Measurements from ENCODE around the gene IER5L. TPM values are rescaled to one million over a fixed set of nuclear protein-coding genes. Genes with fewer than 3 reads are reported as not detected.

Gene IER5L
- total and polyA plus RNA-seq, 9 of the 15 experiments (the other 6 are each of a cell fraction or from before 2014, with no cell fraction given), result 0.14 to 11.9 (median 0.52) TPM

- TF ChIP-seq, protein P1, sequence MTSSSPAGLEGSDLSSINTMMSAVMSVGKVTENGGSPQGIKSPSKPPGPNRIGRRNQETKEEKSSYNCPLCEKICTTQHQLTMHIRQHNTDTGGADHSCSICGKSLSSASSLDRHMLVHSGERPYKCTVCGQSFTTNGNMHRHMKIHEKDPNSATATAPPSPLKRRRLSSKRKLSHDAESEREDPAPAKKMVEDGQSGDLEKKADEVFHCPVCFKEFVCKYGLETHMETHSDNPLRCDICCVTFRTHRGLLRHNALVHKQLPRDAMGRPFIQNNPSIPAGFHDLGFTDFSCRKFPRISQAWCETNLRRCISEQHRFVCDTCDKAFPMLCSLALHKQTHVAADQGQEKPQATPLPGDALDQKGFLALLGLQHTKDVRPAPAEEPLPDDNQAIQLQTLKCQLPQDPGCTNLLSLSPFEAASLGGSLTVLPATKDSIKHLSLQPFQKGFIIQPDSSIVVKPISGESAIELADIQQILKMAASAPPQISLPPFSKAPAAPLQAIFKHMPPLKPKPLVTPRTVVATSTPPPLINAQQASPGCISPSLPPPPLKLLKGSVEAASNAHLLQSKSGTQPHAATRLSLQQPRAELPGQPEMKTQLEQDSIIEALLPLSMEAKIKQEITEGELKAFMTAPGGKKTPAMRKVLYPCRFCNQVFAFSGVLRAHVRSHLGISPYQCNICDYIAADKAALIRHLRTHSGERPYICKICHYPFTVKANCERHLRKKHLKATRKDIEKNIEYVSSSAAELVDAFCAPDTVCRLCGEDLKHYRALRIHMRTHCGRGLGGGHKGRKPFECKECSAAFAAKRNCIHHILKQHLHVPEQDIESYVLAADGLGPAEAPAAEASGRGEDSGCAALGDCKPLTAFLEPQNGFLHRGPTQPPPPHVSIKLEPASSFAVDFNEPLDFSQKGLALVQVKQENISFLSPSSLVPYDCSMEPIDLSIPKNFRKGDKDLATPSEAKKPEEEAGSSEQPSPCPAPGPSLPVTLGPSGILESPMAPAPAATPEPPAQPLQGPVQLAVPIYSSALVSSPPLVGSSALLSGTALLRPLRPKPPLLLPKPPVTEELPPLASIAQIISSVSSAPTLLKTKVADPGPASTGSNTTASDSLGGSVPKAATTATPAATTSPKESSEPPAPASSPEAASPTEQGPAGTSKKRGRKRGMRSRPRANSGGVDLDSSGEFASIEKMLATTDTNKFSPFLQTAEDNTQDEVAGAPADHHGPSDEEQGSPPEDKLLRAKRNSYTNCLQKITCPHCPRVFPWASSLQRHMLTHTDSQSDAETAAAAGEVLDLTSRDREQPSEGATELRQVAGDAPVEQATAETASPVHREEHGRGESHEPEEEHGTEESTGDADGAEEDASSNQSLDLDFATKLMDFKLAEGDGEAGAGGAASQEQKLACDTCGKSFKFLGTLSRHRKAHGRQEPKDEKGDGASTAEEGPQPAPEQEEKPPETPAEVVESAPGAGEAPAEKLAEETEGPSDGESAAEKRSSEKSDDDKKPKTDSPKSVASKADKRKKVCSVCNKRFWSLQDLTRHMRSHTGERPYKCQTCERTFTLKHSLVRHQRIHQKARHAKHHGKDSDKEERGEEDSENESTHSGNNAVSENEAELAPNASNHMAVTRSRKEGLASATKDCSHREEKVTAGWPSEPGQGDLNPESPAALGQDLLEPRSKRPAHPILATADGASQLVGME (CRISPR knock-in tag; IDR thresholded peaks at IDR 0.05), result no peak
- TF ChIP-seq, protein P2, sequence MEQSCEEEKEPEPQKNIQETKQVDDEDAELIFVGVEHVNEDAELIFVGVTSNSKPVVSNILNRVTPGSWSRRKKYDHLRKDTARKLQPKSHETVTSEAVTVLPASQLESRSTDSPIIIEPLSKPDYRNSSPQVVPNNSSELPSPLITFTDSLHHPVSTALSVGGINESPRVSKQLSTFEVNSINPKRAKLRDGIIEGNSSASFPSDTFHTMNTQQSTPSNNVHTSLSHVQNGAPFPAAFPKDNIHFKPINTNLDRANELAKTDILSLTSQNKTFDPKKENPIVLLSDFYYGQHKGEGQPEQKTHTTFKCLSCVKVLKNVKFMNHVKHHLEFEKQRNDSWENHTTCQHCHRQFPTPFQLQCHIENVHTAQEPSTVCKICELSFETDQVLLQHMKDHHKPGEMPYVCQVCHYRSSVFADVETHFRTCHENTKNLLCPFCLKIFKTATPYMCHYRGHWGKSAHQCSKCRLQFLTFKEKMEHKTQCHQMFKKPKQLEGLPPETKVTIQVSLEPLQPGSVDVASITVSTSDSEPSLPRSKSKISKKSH (CRISPR knock-in tag; IDR thresholded peaks at IDR 0.05), result no peak
- no peak for TF ChIP-seq KLF16 (IDR thresholded peaks at IDR 0.05)
Measured at GRCh38 chr9:129139993-129140396, 38.1 kb downstream of the IER5L start (continued).

All from K562 (cell line).